Neural progenitor cell (in vitro differentiated cells): Measurements from ENCODE around the gene GINS2. TPM values are rescaled to one million over a fixed set of nuclear protein-coding genes. Genes with fewer than 3 reads are reported as not detected.

Source experiments
- DNase-seq: peaks from one replicate; pipeline ENCODE4 v3.0.0-alpha.2; 2016; ENCODE audit warnings: low spot score
- H2AFZ ChIP-seq: fragments of 200-600 bp; sonication (generic); replicated peaks from 2 replicates; pipeline ENCODE4 v1.6.1; 2016; ENCODE audit warnings: antibody characterized with exemption
- H3F3A ChIP-seq: fragments of 200-600 bp; sonication (generic); 2 replicates; pipeline ENCODE4 v1.6.1; 2016; ENCODE audit warnings: antibody characterized with exemption, low read depth
- H3K27ac ChIP-seq: fragments of 200-600 bp; sonication (generic); 2 replicates; pipeline ENCODE4 v1.5.1; 2016; ENCODE audit warnings: mild to moderate bottlenecking
- H3K27me3 ChIP-seq: fragments of 200-600 bp; sonication (generic); 2 replicates; pipeline ENCODE4 v1.6.1; 2016; ENCODE audit warnings: mild to moderate bottlenecking, moderate library complexity
- H3K36me3 ChIP-seq: fragments of 200-600 bp; sonication (generic); 2 replicates; pipeline ENCODE4 v1.5.1; 2016
- H3K4me1 ChIP-seq: fragments of 200-600 bp; sonication (generic); 2 replicates; pipeline ENCODE4 v1.6.1; 2016; ENCODE audit warnings: mixed run types
- H3K4me2 ChIP-seq: fragments of 200-600 bp; sonication (generic); 2 replicates; pipeline ENCODE4 v1.6.1; 2016
- H3K4me3 ChIP-seq: fragments of 200-600 bp; sonication (generic); 2 replicates; pipeline ENCODE4 v1.5.1; 2016
- H3K79me2 ChIP-seq: fragments of 200-600 bp; sonication (generic); 2 replicates; pipeline ENCODE4 v1.6.1; 2016; ENCODE audit warnings: low read depth
- H3K9ac ChIP-seq: fragments of 200-600 bp; sonication (generic); 2 replicates; pipeline ENCODE4 v1.6.1; 2016
- H3K9me3 ChIP-seq: fragments of 200-600 bp; sonication (generic); 2 replicates; pipeline ENCODE4 v1.5.1; 2016; ENCODE audit warnings: low read depth
- H4K20me1 ChIP-seq: fragments of 200-600 bp; sonication (generic); 2 replicates; pipeline ENCODE4 v1.6.1; 2016; ENCODE audit warnings: low read depth
- H3K27ac Mint-ChIP-seq: 3 replicates; pipeline ENCODE4 v1.8.0; 2021; ENCODE audit warnings: mixed read lengths
- H3K27me3 Mint-ChIP-seq: 2 replicates; pipeline ENCODE4 v1.8.0; 2022; ENCODE audit warnings: low read depth, mild to moderate bottlenecking, inconsistent platforms, moderate library complexity, mixed read lengths; ENCODE audit not compliant: insufficient read depth
- H3K36me3 Mint-ChIP-seq: 3 replicates; pipeline ENCODE4 v1.8.0; 2021; ENCODE audit warnings: mixed read lengths
- H3K4me1 Mint-ChIP-seq: 3 replicates; pipeline ENCODE4 v1.8.0; 2021; ENCODE audit warnings: mixed read lengths
- H3K4me3 Mint-ChIP-seq: 3 replicates; pipeline ENCODE4 v1.8.0; 2021; ENCODE audit warnings: mild to moderate bottlenecking, moderate library complexity, mixed read lengths
- H3K9me3 Mint-ChIP-seq: 3 replicates; pipeline ENCODE4 v1.8.0; 2020; ENCODE audit warnings: mixed read lengths
- EZH2 ChIP-seq: fragments of 200-600 bp; sonication (generic); IDR thresholded peaks from 2 replicates; pipeline ENCODE4 v1.6.1; 2017; ENCODE audit warnings: antibody characterized with exemption, mild to moderate bottlenecking, moderate library complexity
- EZH2phosphoT487 ChIP-seq: fragments of 200-600 bp; sonication (generic); IDR thresholded peaks from 2 replicates; pipeline ENCODE4 v1.6.1; 2017; ENCODE audit warnings: antibody characterized with exemption
- total RNA-seq: library from RNA; depleted of rRNA; stranded (reverse); fragments of >200 nt; gene quantifications from 2 replicates; pipeline ENCODE4 v1.2.3, GENCODE V29; 2015; ENCODE audit warnings: low replicate concordance
- TF ChIP-seq, protein P1 (sequence below): fragments of 200-600 bp; sonication (generic); IDR thresholded peaks from 2 replicates; pipeline ENCODE4 v1.5.1; 2017; ENCODE audit warnings: antibody characterized with exemption, mild to moderate bottlenecking

The GINS2 gene
- total RNA-seq, 1 donor from 2014 or later = 47.9 TPM

DNA sequence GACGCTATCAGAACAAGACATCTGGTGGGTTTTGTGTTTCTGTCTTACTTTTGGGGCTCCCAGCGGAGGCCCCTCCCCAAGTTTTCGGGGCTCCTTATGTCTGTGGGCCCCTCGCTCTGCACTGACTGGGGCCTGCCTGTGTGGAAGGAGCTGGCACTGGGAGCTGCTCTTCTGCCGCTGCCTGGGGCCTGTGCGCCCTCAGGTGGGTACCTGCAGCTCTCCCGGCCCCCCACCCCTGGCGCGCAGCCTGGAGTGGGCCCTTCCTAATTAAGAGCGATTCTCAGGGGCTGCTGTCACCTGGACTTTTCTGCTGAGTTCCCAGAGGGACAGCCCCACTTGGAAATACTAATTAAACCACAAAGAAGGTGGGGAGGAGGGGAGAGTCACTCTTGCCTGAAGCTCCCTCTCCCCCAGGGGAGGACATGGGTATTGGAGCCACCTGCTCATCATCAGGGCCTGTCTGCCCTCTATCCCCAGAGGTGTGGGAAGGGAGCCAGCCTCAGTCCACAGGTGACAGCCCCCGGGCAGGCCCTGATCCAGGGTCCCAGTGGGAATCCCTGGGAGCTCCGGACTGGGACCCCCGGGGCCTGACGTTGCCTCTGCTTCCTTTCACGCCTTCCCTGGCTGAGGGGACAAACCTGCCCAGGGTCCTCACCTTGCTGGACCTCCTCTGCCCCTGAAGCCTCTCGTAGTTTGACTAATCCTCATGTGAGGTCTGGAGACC is 39.2 kb downstream of the GINS2 start:
- Histone ChIP-seq H3K4me3 (no peak overlapping the region), H3K36me3 (no peaks in the 10 kb centered on the region), H4K20me1 (peaks cover 8% of the 10 kb centered on the region), H3K9me3 (no peaks in the 10 kb centered on the region), H3K79me2 (peaks cover 4% of the 10 kb centered on the region), H3K27ac (peak overlapping the region; percentile 67), H3K27me3 (no peaks in the 10 kb centered on the region), H3K4me1 (peaks cover 37% of the 10 kb centered on the region), H3F3A (peaks cover 31% of the 10 kb centered on the region), H2AFZ (no peak overlapping the region), H3K4me2 (peak overlapping the region; percentile 10), H3K9ac (no peak overlapping the region)
- H3K36me3 Mint-ChIP-seq = no peaks in the 10 kb centered on the region
- H3K4me1 Mint-ChIP-seq = peaks cover 21% of the 10 kb centered on the region
- H3K27ac Mint-ChIP-seq = no peak overlapping the region
- TF ChIP-seq, protein P1, sequence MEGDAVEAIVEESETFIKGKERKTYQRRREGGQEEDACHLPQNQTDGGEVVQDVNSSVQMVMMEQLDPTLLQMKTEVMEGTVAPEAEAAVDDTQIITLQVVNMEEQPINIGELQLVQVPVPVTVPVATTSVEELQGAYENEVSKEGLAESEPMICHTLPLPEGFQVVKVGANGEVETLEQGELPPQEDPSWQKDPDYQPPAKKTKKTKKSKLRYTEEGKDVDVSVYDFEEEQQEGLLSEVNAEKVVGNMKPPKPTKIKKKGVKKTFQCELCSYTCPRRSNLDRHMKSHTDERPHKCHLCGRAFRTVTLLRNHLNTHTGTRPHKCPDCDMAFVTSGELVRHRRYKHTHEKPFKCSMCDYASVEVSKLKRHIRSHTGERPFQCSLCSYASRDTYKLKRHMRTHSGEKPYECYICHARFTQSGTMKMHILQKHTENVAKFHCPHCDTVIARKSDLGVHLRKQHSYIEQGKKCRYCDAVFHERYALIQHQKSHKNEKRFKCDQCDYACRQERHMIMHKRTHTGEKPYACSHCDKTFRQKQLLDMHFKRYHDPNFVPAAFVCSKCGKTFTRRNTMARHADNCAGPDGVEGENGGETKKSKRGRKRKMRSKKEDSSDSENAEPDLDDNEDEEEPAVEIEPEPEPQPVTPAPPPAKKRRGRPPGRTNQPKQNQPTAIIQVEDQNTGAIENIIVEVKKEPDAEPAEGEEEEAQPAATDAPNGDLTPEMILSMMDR = no peak
- TF ChIP-seq EZH2 (no peak), EZH2phosphoT487 (no peak)
- no peaks in the 10 kb centered on the region for H3K9me3 Mint-ChIP-seq
- no peak for DNase-seq
- H3K4me3 Mint-ChIP-seq = no peak overlapping the region
- peaks cover 3% of the 10 kb centered on the region for H3K27me3 Mint-ChIP-seq

DNA sequence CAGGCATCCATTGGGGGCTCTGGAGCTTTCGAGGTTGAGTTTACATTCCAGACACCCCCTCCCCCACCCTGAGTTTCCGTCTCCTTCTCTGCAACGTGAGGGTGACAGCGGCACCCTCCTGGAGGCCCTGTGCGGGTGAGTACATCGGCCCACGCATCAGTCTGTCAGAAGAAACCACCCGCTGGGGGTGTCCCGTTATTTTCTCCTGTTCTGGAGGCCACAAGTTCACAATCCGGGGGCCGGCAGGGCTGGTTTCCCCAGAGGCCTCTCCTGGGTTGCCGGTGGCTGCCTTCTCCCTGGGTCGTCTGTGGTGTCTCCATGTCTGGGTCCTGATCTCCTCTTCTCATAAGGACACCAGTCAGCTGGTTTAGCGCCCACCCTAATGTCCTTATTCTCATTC is 39.9 kb downstream of the GINS2 start:
- H3K9ac ChIP-seq = no peak overlapping the region
- H4K20me1 ChIP-seq = peaks cover 8% of the 10 kb centered on the region
- TF ChIP-seq, protein P1 = no peak
- no peak for TF ChIP-seq EZH2
- TF ChIP-seq EZH2phosphoT487 = no peak
- H3K79me2 ChIP-seq = peaks cover 4% of the 10 kb centered on the region
- no peaks in the 10 kb centered on the region for H3K36me3 ChIP-seq
- Mint-ChIP-seq H3K36me3 (no peaks in the 10 kb centered on the region), H3K4me3 (peak overlapping the region; percentile 62), H3K9me3 (no peaks in the 10 kb centered on the region), H3K4me1 (peaks cover 23% of the 10 kb centered on the region), H3K27me3 (peaks cover 3% of the 10 kb centered on the region), H3K27ac (peak overlapping the region; percentile 91)
- no peak overlapping the region for H3K4me3 ChIP-seq
- no peak for DNase-seq
- peak overlapping the region; percentile 46 for H3K27ac ChIP-seq
- H3F3A ChIP-seq = peaks cover 31% of the 10 kb centered on the region
- no peak overlapping the region for H3K4me2 ChIP-seq
- no peak overlapping the region for H2AFZ ChIP-seq
- H3K27me3 ChIP-seq = no peaks in the 10 kb centered on the region
- H3K9me3 ChIP-seq = no peaks in the 10 kb centered on the region
- H3K4me1 ChIP-seq = peaks cover 37% of the 10 kb centered on the region

GRCh38 chr16:85648070-85648714 is 40.6 kb downstream of the GINS2 start:
- Mint-ChIP-seq H3K4me3 (no peak overlapping the region), H3K36me3 (no peaks in the 10 kb centered on the region), H3K27ac (no peak overlapping the region), H3K4me1 (peaks cover 23% of the 10 kb centered on the region), H3K27me3 (peaks cover 3% of the 10 kb centered on the region), H3K9me3 (no peaks in the 10 kb centered on the region)
- no peak for DNase-seq
- Histone ChIP-seq H3K4me3 (no peak overlapping the region), H3K27ac (no peak overlapping the region), H3K4me1 (peaks cover 37% of the 10 kb centered on the region), H3F3A (peaks cover 27% of the 10 kb centered on the region), H3K79me2 (peaks cover 6% of the 10 kb centered on the region), H4K20me1 (peaks cover 8% of the 10 kb centered on the region), H3K9me3 (no peaks in the 10 kb centered on the region), H3K27me3 (no peaks in the 10 kb centered on the region), H2AFZ (no peak overlapping the region), H3K36me3 (no peaks in the 10 kb centered on the region), H3K4me2 (no peak overlapping the region), H3K9ac (no peak overlapping the region)
- TF ChIP-seq EZH2 (no peak), EZH2phosphoT487 (no peak)
- TF ChIP-seq, protein P1 = no peak
